ENCODE data around the gene GREB1L.

DNA sequence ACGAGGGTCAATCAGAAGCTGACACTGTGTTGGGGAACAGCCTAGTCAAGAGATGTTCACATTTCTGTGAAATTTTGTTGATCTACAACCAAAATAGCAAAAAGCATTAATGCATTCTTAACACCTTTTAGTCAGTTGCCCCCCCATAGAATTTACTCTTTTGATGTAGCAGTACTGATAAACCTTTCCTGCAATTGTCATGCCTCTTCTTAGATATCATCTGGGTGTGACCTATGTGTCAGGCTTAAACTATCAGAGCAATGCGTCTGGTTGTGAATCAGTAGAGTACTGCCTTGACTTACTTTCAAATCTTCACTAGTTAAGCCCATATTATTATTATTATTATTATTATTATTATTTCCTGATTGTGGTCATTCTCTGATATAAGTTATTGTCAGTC lies 61.9 kb downstream of the GREB1L start:
- TF ChIP-seq, protein P1, sequence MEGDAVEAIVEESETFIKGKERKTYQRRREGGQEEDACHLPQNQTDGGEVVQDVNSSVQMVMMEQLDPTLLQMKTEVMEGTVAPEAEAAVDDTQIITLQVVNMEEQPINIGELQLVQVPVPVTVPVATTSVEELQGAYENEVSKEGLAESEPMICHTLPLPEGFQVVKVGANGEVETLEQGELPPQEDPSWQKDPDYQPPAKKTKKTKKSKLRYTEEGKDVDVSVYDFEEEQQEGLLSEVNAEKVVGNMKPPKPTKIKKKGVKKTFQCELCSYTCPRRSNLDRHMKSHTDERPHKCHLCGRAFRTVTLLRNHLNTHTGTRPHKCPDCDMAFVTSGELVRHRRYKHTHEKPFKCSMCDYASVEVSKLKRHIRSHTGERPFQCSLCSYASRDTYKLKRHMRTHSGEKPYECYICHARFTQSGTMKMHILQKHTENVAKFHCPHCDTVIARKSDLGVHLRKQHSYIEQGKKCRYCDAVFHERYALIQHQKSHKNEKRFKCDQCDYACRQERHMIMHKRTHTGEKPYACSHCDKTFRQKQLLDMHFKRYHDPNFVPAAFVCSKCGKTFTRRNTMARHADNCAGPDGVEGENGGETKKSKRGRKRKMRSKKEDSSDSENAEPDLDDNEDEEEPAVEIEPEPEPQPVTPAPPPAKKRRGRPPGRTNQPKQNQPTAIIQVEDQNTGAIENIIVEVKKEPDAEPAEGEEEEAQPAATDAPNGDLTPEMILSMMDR (IDR thresholded peaks at IDR 0.05), result no peak
- TF ChIP-seq MAX (IDR thresholded peaks at IDR 0.05; ENCODE audit: low read depth) (no peak), GABPA (IDR thresholded peaks at IDR 0.05; ENCODE audit: low read depth) (no peak), GATA2 (CRISPR knock-in tag; IDR thresholded peaks at IDR 0.05) (no peak), POLR2AphosphoS5 (IDR thresholded peaks at IDR 0.05; ENCODE audit: low read depth, low read length) (no peak), SIN3A (IDR thresholded peaks at IDR 0.05; ENCODE audit: borderline replicate concordance, low read depth, low read length) (no peak), MXI1 (IDR thresholded peaks at IDR 0.05; ENCODE audit: low read depth, low read length) (no peak), TEAD4 (IDR thresholded peaks at IDR 0.05; ENCODE audit: borderline replicate concordance, insufficient read depth) (no peak), FOXM1 (IDR thresholded peaks at IDR 0.05; ENCODE audit: low read depth) (no peak), RCOR1 (IDR thresholded peaks at IDR 0.05; ENCODE audit: low read length) (no peak)
- TF ChIP-seq, protein P2, sequence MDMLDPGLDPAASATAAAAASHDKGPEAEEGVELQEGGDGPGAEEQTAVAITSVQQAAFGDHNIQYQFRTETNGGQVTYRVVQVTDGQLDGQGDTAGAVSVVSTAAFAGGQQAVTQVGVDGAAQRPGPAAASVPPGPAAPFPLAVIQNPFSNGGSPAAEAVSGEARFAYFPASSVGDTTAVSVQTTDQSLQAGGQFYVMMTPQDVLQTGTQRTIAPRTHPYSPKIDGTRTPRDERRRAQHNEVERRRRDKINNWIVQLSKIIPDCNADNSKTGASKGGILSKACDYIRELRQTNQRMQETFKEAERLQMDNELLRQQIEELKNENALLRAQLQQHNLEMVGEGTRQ (IDR thresholded peaks at IDR 0.05; ENCODE audit: borderline replicate concordance, low read depth, low read length), result no peak
- TF ChIP-seq, protein P3, sequence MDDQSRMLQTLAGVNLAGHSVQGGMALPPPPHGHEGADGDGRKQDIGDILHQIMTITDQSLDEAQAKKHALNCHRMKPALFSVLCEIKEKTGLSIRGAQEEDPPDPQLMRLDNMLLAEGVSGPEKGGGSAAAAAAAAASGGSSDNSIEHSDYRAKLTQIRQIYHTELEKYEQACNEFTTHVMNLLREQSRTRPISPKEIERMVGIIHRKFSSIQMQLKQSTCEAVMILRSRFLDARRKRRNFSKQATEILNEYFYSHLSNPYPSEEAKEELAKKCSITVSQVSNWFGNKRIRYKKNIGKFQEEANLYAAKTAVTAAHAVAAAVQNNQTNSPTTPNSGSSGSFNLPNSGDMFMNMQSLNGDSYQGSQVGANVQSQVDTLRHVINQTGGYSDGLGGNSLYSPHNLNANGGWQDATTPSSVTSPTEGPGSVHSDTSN (IDR thresholded peaks at IDR 0.05), result no peak

All from SK-N-SH (cell line).